Fibroblast of skin of abdomen (primary cell): Measurements from ENCODE around the gene EIF5.
A peak's percentile ranks its signal among the peaks of the same experiment; 100 is the strongest.

ENCODE experiments used
- DNase-seq: peaks from one replicate; pipeline ENCODE4 v3.0.0-alpha.2; 2013

EIF5 gene

GRCh38 chr14:103372017-103372416, 38.0 kb downstream of the EIF5 start:
- DNase-seq = no peak

- DNase-seq = peak; percentile 88
These were observed 38.7 kb downstream of the EIF5 start for GRCh38 chr14:103372552-103373304.

- no peak for DNase-seq
These were observed 40.1 kb downstream of the EIF5 start for GRCh38 chr14:103374121-103374520.

- DNase-seq = no peak
These were observed 43.5 kb downstream of the EIF5 start for GRCh38 chr14:103377522-103378037.

- no peak for DNase-seq
These were observed 44.2 kb downstream of the EIF5 start for GRCh38 chr14:103378038-103378854.

GRCh38 chr14:103380719-103381377, 46.8 kb downstream of the EIF5 start:
- DNase-seq = no peak

- DNase-seq = peak; percentile 79
These were observed 48.3 kb downstream of the EIF5 start for GRCh38 chr14:103382376-103382775.

- DNase-seq = no peak
These were observed 50.6 kb downstream of the EIF5 start for GRCh38 chr14:103384450-103385151.

- peak; percentile 97 for DNase-seq
These were observed 51.3 kb downstream of the EIF5 start, which contains the start of gene MARK3 for GRCh38 chr14:103385152-103385928. Gene MARK3, plus strand, starts transcription at chr14:103385415. Its CDS starts 615 bp downstream, at chr14:103386030.

GRCh38 chr14:103385929-103386712, 52.1 kb downstream of the EIF5 start:
- DNase-seq = no peak

GRCh38 chr14:103386713-103387329, 52.8 kb downstream of the EIF5 start:
- no peak for DNase-seq

- no peak for DNase-seq
These were observed 54.6 kb downstream of the EIF5 start for GRCh38 chr14:103388664-103389063.

GRCh38 chr14:103390605-103391004, 56.6 kb downstream of the EIF5 start:
- no peak for DNase-seq

GRCh38 chr14:103391048-103391447, 57.0 kb downstream of the EIF5 start:
- peak; percentile 79 for DNase-seq

- DNase-seq = no peak
These were observed 58.1 kb downstream of the EIF5 start for GRCh38 chr14:103392106-103392505.

GRCh38 chr14:103392572-103392971, 58.5 kb downstream of the EIF5 start:
- no peak for DNase-seq

- no peak for DNase-seq
These were observed 59.0 kb downstream of the EIF5 start for GRCh38 chr14:103393070-103393469.

- peak; percentile 55 for DNase-seq
These were observed 59.9 kb downstream of the EIF5 start for GRCh38 chr14:103393676-103394626.
